HEK293 (cell line): Measurements from ENCODE around the gene CYTH3.

Source experiments
- CTCF ChIA-PET: fragments of 350-600 bp; formaldehyde crosslinking; extraction: SDS; loops from one replicate; lab custom pipeline; 2021; ENCODE audit warnings: antibody characterized with exemption; lab: Yijun Ruan, JAX
- POLR2A ChIA-PET: fragments of 300-600 bp; formaldehyde crosslinking; extraction: SDS; loops from one replicate; lab custom pipeline; 2020; ENCODE audit warnings: antibody characterized with exemption, inconsistent platforms; lab: Yijun Ruan, JAX
- H3K27ac ChIP-seq: fragments of 200-500 bp; sonication (Bioruptor generic); 2 replicates; pipeline ENCODE4 v1.5.1; 2014; ENCODE audit warnings: low read depth, low read length, control low read depth, inconsistent platforms; ENCODE audit errors: extremely low read depth
- H3K36me3 ChIP-seq, 2 experiments: fragments of 200-500 bp in 1 of 2; sonication (Bioruptor generic) in 1 of 2; 1 replicate in 1 of 2; 2 replicates in 1 of 2; pipeline ENCODE4 v1.5.1; 2014 to 2017; ENCODE audit warnings: inconsistent platforms in 2 of 2, low read length in 2 of 2; ENCODE audit not compliant: control insufficient read depth in 2 of 2, insufficient read depth in 1 of 2
- H3K4me1 ChIP-seq: fragments of 200-500 bp; sonication (Bioruptor generic); 2 replicates; pipeline ENCODE4 v1.5.1; 2014; ENCODE audit warnings: mild to moderate bottlenecking, low read length, inconsistent platforms; ENCODE audit not compliant: control insufficient read depth, insufficient read depth
- H3K4me3 ChIP-seq: 2 replicates; pipeline ENCODE4 v1.5.1; 2011; ENCODE audit warnings: low read depth, mild to moderate bottlenecking, control low read depth, low read length, moderate library complexity
- H3K9me3 ChIP-seq: fragments of 200-500 bp; sonication (Bioruptor generic); 2 replicates; pipeline ENCODE4 v1.5.1; 2014; ENCODE audit warnings: low read depth, low read length, inconsistent platforms; ENCODE audit not compliant: control insufficient read depth, insufficient read depth
- FEZF1 ChIP-seq: fragments of 450-650 bp; formaldehyde crosslinking; IDR thresholded peaks from 2 replicates; pipeline ENCODE4 v1.5.1; 2016; ENCODE audit warnings: missing biosample characterization, missing genetic modification characterization
- GLIS1 ChIP-seq: fragments of 450-650 bp; formaldehyde crosslinking; IDR thresholded peaks from 2 replicates; pipeline ENCODE4 v1.5.1; 2016; ENCODE audit warnings: missing biosample characterization, missing genetic modification characterization
- HIC1 ChIP-seq: fragments of 450-650 bp; formaldehyde crosslinking; IDR thresholded peaks from 2 replicates; pipeline ENCODE4 v1.5.1; 2016; ENCODE audit warnings: missing biosample characterization, missing genetic modification characterization
- HOXC10 ChIP-seq: sonication (generic); formaldehyde crosslinking; IDR thresholded peaks from 2 replicates; pipeline ENCODE4 v1.8.1; 2023; ENCODE audit warnings: mild to moderate bottlenecking, missing genetic modification reagents
- OVOL3 ChIP-seq: fragments of 450-650 bp; formaldehyde crosslinking; IDR thresholded peaks from 2 replicates; pipeline ENCODE4 v1.5.1; 2016; ENCODE audit warnings: missing biosample characterization, missing genetic modification characterization
- SP7 ChIP-seq: fragments of 450-650 bp; formaldehyde crosslinking; IDR thresholded peaks from 2 replicates; pipeline ENCODE4 v1.5.1; 2016; ENCODE audit warnings: missing biosample characterization, missing genetic modification characterization
- TRIM28 ChIP-seq: IDR thresholded peaks from 2 replicates; pipeline ENCODE4 v1.6.1; 2011; ENCODE audit warnings: low read length, control low read depth, borderline replicate concordance
- ZBTB17 ChIP-seq: fragments of 450-650 bp; formaldehyde crosslinking; IDR thresholded peaks from 2 replicates; pipeline ENCODE4 v1.5.1; 2016; ENCODE audit warnings: missing biosample characterization, missing genetic modification characterization
- ZFHX2 ChIP-seq: fragments of 450-650 bp; formaldehyde crosslinking; conservative IDR thresholded peaks from 2 replicates; pipeline ENCODE4 v1.5.1; 2016; ENCODE audit warnings: missing biosample characterization, missing genetic modification characterization
- ZFP3 ChIP-seq: fragments of 450-650 bp; formaldehyde crosslinking; IDR thresholded peaks from 2 replicates; pipeline ENCODE4 v1.5.1; 2016; ENCODE audit warnings: low read depth, missing biosample characterization, missing genetic modification characterization
- ZFP69B ChIP-seq: fragments of 450-650 bp; formaldehyde crosslinking; IDR thresholded peaks from 2 replicates; pipeline ENCODE4 v1.5.1; 2016; ENCODE audit warnings: missing biosample characterization, missing genetic modification characterization
- ZIC2 ChIP-seq: fragments of 450-650 bp; formaldehyde crosslinking; IDR thresholded peaks from 2 replicates; pipeline ENCODE4 v1.5.1; 2016; ENCODE audit warnings: missing biosample characterization, missing genetic modification characterization
- ZNF157 ChIP-seq: fragments of 450-650 bp; formaldehyde crosslinking; IDR thresholded peaks from 2 replicates; pipeline ENCODE4 v1.5.1; 2016; ENCODE audit warnings: missing biosample characterization, missing genetic modification characterization
- ZNF2 ChIP-seq: fragments of 450-650 bp; formaldehyde crosslinking; IDR thresholded peaks from 2 replicates; pipeline ENCODE4 v1.5.1; 2016; ENCODE audit warnings: missing biosample characterization, missing genetic modification characterization
- ZNF223 ChIP-seq: fragments of 450-650 bp; formaldehyde crosslinking; IDR thresholded peaks from 2 replicates; pipeline ENCODE4 v1.5.1; 2016; ENCODE audit warnings: missing biosample characterization, missing genetic modification characterization
- ZNF266 ChIP-seq: fragments of 450-650 bp; formaldehyde crosslinking; IDR thresholded peaks from 2 replicates; pipeline ENCODE4 v1.5.1; 2016; ENCODE audit warnings: missing biosample characterization, missing genetic modification characterization, low read depth
- ZNF350 ChIP-seq: fragments of 450-650 bp; formaldehyde crosslinking; IDR thresholded peaks from 2 replicates; pipeline ENCODE4 v1.5.0; 2017; ENCODE audit warnings: missing biosample characterization, mild to moderate bottlenecking, missing genetic modification characterization
- ZNF354C ChIP-seq: fragments of 450-650 bp; formaldehyde crosslinking; IDR thresholded peaks from 2 replicates; pipeline ENCODE4 v1.5.1; 2016; ENCODE audit warnings: missing biosample characterization, missing genetic modification characterization, low read depth, borderline replicate concordance
- ZNF488 ChIP-seq: fragments of 450-650 bp; formaldehyde crosslinking; IDR thresholded peaks from 2 replicates; pipeline ENCODE4 v1.5.1; 2016; ENCODE audit warnings: missing biosample characterization, missing genetic modification characterization
- ZNF549 ChIP-seq: fragments of 450-650 bp; IDR thresholded peaks from 2 replicates; pipeline ENCODE4 v1.5.1; 2018; ENCODE audit warnings: missing biosample characterization, missing genetic modification characterization, mild to moderate bottlenecking, inconsistent platforms, moderate library complexity
- ZNF76 ChIP-seq: fragments of 450-650 bp; formaldehyde crosslinking; IDR thresholded peaks from 2 replicates; pipeline ENCODE4; 2016; ENCODE audit warnings: low read depth, missing biosample characterization, missing genetic modification characterization, borderline replicate concordance
- ZNF768 ChIP-seq: fragments of 450-650 bp; formaldehyde crosslinking; IDR thresholded peaks from 2 replicates; pipeline ENCODE4 v1.5.1; 2018; ENCODE audit warnings: missing biosample characterization, mild to moderate bottlenecking, missing genetic modification characterization
- TF ChIP-seq, protein P1 (sequence below): fragments of 450-650 bp; formaldehyde crosslinking; IDR thresholded peaks from 2 replicates; pipeline ENCODE4 v1.5.1; 2016; ENCODE audit warnings: missing biosample characterization, missing genetic modification characterization
- TF ChIP-seq, protein P2 (sequence below): fragments of 450-650 bp; formaldehyde crosslinking; IDR thresholded peaks from 2 replicates; pipeline ENCODE4 v1.5.1; 2016; ENCODE audit warnings: missing biosample characterization, missing genetic modification characterization

Gene CYTH3

GRCh38 chr7:6251653-6252052, 20.8 kb downstream of the CYTH3 start (continued):
- TF ChIP-seq, protein P1, sequence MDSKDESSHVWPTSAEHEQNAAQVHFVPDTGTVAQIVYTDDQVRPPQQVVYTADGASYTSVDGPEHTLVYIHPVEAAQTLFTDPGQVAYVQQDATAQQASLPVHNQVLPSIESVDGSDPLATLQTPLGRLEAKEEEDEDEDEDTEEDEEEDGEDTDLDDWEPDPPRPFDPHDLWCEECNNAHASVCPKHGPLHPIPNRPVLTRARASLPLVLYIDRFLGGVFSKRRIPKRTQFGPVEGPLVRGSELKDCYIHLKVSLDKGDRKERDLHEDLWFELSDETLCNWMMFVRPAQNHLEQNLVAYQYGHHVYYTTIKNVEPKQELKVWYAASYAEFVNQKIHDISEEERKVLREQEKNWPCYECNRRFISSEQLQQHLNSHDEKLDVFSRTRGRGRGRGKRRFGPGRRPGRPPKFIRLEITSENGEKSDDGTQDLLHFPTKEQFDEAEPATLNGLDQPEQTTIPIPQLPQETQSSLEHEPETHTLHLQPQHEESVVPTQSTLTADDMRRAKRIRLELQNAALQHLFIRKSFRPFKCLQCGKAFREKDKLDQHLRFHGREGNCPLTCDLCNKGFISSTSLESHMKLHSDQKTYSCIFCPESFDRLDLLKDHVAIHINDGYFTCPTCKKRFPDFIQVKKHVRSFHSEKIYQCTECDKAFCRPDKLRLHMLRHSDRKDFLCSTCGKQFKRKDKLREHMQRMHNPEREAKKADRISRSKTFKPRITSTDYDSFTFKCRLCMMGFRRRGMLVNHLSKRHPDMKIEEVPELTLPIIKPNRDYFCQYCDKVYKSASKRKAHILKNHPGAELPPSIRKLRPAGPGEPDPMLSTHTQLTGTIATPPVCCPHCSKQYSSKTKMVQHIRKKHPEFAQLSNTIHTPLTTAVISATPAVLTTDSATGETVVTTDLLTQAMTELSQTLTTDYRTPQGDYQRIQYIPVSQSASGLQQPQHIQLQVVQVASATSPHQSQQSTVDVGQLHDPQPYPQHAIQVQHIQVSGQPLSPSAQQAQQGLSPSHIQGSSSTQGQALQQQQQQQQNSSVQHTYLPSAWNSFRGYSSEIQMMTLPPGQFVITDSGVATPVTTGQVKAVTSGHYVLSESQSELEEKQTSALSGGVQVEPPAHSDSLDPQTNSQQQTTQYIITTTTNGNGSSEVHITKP, result no peak
- no peak for TF ChIP-seq OVOL3
- TF ChIP-seq SP7 (tag by site-specific recombination), result peak; percentile 61
- no peak for TF ChIP-seq ZIC2
- TF ChIP-seq ZFP3 (tag by site-specific recombination), result no peak
- TF ChIP-seq TRIM28, result peak; percentile 36; the same call in 1 of the 2 replicates
- TF ChIP-seq HOXC10 (CRISPR knock-in tag), result no peak
- no peak for TF ChIP-seq ZNF549
- TF ChIP-seq ZNF266 (tag by site-specific recombination), result no peak
- no peak for TF ChIP-seq ZNF2 (tag by site-specific recombination)
- TF ChIP-seq ZNF768 (tag by site-specific recombination), result no peak
- no peak for TF ChIP-seq ZNF76
- no peak for TF ChIP-seq HIC1 (tag by site-specific recombination)

DNA sequence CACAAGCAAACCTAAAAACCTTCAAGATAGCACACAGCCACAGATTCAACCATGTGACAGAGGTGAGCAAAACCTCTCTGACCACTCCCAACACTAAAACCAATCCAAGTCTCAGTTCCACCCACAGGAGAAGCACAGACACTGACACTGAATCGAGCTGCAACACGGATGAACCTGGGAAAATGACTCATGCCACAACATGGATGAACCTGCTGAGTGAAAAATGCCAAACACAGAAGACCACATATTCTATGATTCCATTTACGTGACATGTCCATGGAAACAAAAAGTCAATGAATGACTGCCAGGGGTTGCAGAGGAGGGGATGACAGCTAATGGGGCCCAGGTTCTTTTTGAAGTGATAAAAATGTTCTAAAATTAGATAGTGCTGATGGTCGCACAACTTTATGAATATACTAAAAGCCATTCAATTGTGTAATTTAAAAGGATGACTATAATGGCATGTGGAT, 22.0 kb downstream of the CYTH3 start:
- ChIA-PET CTCF (interaction anchor here (0.6 to 1.7 kb wide), 2 partner anchors 19 to 1621 kb away, joined by 3 to 5 read pairs; no protein-coding TSS in a partner anchor), POLR2A (no interaction called here)
- Histone ChIP-seq H3K27ac (no peak overlapping the region), H3K9me3 (no peaks in the 10 kb centered on the region), H3K4me1 (peaks cover 19% of the 10 kb centered on the region), H3K36me3 (no peaks in the 10 kb centered on the region), H3K4me3 (no peak overlapping the region)
- TF ChIP-seq ZBTB17 (tag by site-specific recombination) (peak; percentile 53; the same call in 1 of the 2 replicates), ZNF354C (tag by site-specific recombination) (no peak)

- TF ChIP-seq FEZF1, result no peak
- no peak for TF ChIP-seq GLIS1
- TF ChIP-seq ZNF157 (tag by site-specific recombination), result no peak
- no peak for TF ChIP-seq ZFP69B (tag by site-specific recombination)
- TF ChIP-seq ZNF223 (tag by site-specific recombination), result no peak
- no peak for TF ChIP-seq HOXC10 (CRISPR knock-in tag)
- TF ChIP-seq ZNF350, result no peak
- TF ChIP-seq ZFHX2 (tag by site-specific recombination), result no peak
- TF ChIP-seq, protein P2, sequence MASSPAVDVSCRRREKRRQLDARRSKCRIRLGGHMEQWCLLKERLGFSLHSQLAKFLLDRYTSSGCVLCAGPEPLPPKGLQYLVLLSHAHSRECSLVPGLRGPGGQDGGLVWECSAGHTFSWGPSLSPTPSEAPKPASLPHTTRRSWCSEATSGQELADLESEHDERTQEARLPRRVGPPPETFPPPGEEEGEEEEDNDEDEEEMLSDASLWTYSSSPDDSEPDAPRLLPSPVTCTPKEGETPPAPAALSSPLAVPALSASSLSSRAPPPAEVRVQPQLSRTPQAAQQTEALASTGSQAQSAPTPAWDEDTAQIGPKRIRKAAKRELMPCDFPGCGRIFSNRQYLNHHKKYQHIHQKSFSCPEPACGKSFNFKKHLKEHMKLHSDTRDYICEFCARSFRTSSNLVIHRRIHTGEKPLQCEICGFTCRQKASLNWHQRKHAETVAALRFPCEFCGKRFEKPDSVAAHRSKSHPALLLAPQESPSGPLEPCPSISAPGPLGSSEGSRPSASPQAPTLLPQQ, result no peak
- TF ChIP-seq ZNF488 (tag by site-specific recombination), result no peak
- POLR2A ChIA-PET, result no interaction called here
Observed at GRCh38 chr7:6249043-6249442, 23.4 kb downstream of the CYTH3 start.

More at GRCh38 chr7:6249043-6249442, 23.4 kb downstream of the CYTH3 start:
- Histone ChIP-seq H3K4me1 (peaks cover 19% of the 10 kb centered on the region), H3K4me3 (no peak overlapping the region), H3K36me3 (no peaks in the 10 kb centered on the region), H3K27ac (no peak overlapping the region), H3K9me3 (no peaks in the 10 kb centered on the region)
- CTCF ChIA-PET, result interaction anchor here (0.6 to 1.3 kb wide), 4 partner anchors 12 to 97 kb away, joined by 4 to 8 read pairs (median 4); no protein-coding TSS in a partner anchor
